Sigmoid colon (tissue), 7 donors: Measurements from ENCODE around the gene RWDD4. TPM values are rescaled to one million over a fixed set of nuclear protein-coding genes. Genes with fewer than 3 reads are reported as not detected.
A peak's percentile ranks its signal among the peaks of the same experiment; 100 is the strongest.

Source experiments
- DNase-seq: peaks from one replicate; pipeline ENCODE4 v3.0.0-alpha.2; 2019
- H3K27ac ChIP-seq, 4 donors: fragments of 200-600 bp; sonication (generic); one replicate each; pipeline ENCODE4 v1.5.1; 2016 to 2019; ENCODE audit warnings: mild to moderate bottlenecking in 1 of 4
- H3K27me3 ChIP-seq, 3 donors: fragments of 200-600 bp; sonication (generic); one replicate each; pipeline ENCODE4 v1.5.1; 2019; ENCODE audit warnings: mild to moderate bottlenecking in 1 of 3
- H3K36me3 ChIP-seq, 4 donors: fragments of 200-600 bp; sonication (generic); one replicate each; pipeline ENCODE4 v1.5.1; 2016 to 2019
- H3K4me1 ChIP-seq, 4 donors: fragments of 200-600 bp; sonication (generic); one replicate each; pipeline ENCODE4 v1.5.1; 2017 to 2019
- H3K4me3 ChIP-seq, 4 donors: fragments of 200-600 bp; sonication (generic); one replicate each; pipeline ENCODE4 v1.5.1; 2017 to 2019; ENCODE audit warnings: mild to moderate bottlenecking in 2 of 4, moderate library complexity in 1 of 4
- H3K9me3 ChIP-seq, 4 donors: fragments of 200-600 bp in 3 of 4; sonication (generic) in 3 of 4; one replicate each; pipeline versions ENCODE4 v1.5.1 to v1.6.1; 2013 to 2019
- EP300 ChIP-seq, 4 donors: sonication (generic); formaldehyde crosslinking; IDR thresholded peaks; one replicate each; pipeline ENCODE4 v1.6.1; 2017; ENCODE audit warnings: antibody characterized with exemption in 4 of 4
- POLR2A ChIP-seq, 2 donors: fragments of 450-650 bp; IDR thresholded peaks; one replicate each; pipeline ENCODE4 v1.6.1; 2016; ENCODE audit warnings: antibody characterized with exemption in 2 of 2, mild to moderate bottlenecking in 2 of 2, moderate library complexity in 2 of 2
- POLR2AphosphoS5 ChIP-seq, 4 donors: sonication (generic); formaldehyde crosslinking; IDR thresholded peaks; one replicate each; pipeline ENCODE4 v1.6.1; 2017; ENCODE audit warnings: antibody characterized with exemption in 4 of 4
- WGBS, 2 donors: extraction: QIAGEN DNeasy Blood & Tissue Kit; methylation state at CpG; one replicate each; pipeline ENCODE4 v1.1.7; 2013; 5-methylcytosine and 5-hydroxymethylcytosine counted together
- intact Hi-C: fragments of 100-400 bp; cut with DNase I; formaldehyde crosslinking; loops from one replicate; pipeline ENCODE4 v1.15.1; 2023
- polyA plus RNA-seq, 3 donors: library from polyadenylated mRNA; stranded (reverse); fragments of 200-250 nt; gene quantifications; one replicate each; pipeline ENCODE4 v1.2.3, GENCODE V29; 2013
- total RNA-seq, 4 donors: library from RNA; depleted of rRNA; stranded (reverse); fragments of >200 nt; gene quantifications; one replicate each; pipeline ENCODE4 v1.1.0, GENCODE V29; 2016
- TF ChIP-seq, protein P1 (sequence below), 4 experiments: fragments of 450-650 bp in 3 of 4; fragments of 200-600 bp in 1 of 4; IDR thresholded peaks; one replicate each; pipeline ENCODE4 v1.5.1; 2016 to 2019; ENCODE audit warnings: antibody characterized with exemption in 4 of 4, mild to moderate bottlenecking in 3 of 4, moderate library complexity in 2 of 4
- donor health status: healthy with polysubstance abuse.
- donor health status: Bipolar disorder and iron deficiency.
- donor health status: healthy.

The RWDD4 gene
- total and polyA plus RNA-seq, 7 donors = 12.9 to 28.5 (median 18.0) TPM

DNA sequence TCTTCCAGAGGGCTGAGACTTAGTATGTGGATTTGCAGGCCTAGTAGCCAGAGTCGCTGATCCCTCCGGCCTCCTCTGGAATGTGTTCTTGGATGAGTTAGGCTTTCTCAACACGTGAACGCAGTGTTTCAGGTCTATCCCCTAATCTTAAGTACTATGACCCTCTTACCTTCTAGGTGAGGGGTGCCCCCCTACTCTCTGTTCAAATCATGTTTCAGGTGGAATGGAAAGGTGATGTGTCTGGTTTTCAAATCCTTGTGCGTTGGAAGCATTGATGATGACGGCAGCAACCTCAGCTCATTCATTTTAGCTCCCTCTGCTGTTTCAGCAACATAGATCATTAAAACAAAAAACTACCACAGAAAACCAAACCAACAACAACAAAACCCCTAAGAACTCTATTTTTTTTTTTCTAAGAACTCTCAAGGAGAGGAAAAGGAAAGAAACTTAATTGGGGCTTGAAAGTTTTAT is 56.4 kb downstream of the RWDD4 start:
- no peaks in the 10 kb centered on the region for H3K27me3 ChIP-seq
- H3K4me3 ChIP-seq = no peak overlapping the region
- peak overlapping the region in 1 of 4 donors; percentile 17 for H3K27ac ChIP-seq
- 63 to 64% methylated on average over 6 of the region's 6 CpGs for WGBS, 2 donors
- TF ChIP-seq, protein P1, sequence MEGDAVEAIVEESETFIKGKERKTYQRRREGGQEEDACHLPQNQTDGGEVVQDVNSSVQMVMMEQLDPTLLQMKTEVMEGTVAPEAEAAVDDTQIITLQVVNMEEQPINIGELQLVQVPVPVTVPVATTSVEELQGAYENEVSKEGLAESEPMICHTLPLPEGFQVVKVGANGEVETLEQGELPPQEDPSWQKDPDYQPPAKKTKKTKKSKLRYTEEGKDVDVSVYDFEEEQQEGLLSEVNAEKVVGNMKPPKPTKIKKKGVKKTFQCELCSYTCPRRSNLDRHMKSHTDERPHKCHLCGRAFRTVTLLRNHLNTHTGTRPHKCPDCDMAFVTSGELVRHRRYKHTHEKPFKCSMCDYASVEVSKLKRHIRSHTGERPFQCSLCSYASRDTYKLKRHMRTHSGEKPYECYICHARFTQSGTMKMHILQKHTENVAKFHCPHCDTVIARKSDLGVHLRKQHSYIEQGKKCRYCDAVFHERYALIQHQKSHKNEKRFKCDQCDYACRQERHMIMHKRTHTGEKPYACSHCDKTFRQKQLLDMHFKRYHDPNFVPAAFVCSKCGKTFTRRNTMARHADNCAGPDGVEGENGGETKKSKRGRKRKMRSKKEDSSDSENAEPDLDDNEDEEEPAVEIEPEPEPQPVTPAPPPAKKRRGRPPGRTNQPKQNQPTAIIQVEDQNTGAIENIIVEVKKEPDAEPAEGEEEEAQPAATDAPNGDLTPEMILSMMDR (IDR thresholded peaks at IDR 0.05) = peak in 2 of 4 experiments; percentile 12 to 22
- TF ChIP-seq POLR2A (IDR thresholded peaks at IDR 0.05) (no peak), POLR2AphosphoS5 (IDR thresholded peaks at IDR 0.05) (no peak), EP300 (IDR thresholded peaks at IDR 0.05) (no peak)
- DNase-seq = no peak
- H3K36me3 ChIP-seq = no peaks in the 10 kb centered on the region
- H3K4me1 ChIP-seq = no peaks in the 10 kb centered on the region
- intact Hi-C loops = loop anchor here (5.0 kb wide), 1 partner anchor 130 kb away; no protein-coding TSS in a partner anchor
- H3K9me3 ChIP-seq = no peaks in the 10 kb centered on the region

- 89 to 93% methylated on average over 1 of the region's 1 CpG for WGBS, 2 donors
- TF ChIP-seq POLR2AphosphoS5 (IDR thresholded peaks at IDR 0.05) (no peak), EP300 (IDR thresholded peaks at IDR 0.05) (no peak), POLR2A (IDR thresholded peaks at IDR 0.05) (no peak)
- TF ChIP-seq, protein P1 (IDR thresholded peaks at IDR 0.05) = no peak
- H3K4me1 ChIP-seq = no peaks in the 10 kb centered on the region
- no peak overlapping the region for H3K27ac ChIP-seq
- no peak overlapping the region for H3K4me3 ChIP-seq
- intact Hi-C loops = loop anchor here (2.0 to 5.0 kb wide), 2 partner anchors 97 to 129 kb away; partner anchors contain the start of gene ING2
- no peaks in the 10 kb centered on the region for H3K9me3 ChIP-seq
- H3K27me3 ChIP-seq = no peaks in the 10 kb centered on the region
- no peaks in the 10 kb centered on the region for H3K36me3 ChIP-seq
- no peak for DNase-seq
Measured at GRCh38 chr4:183601381-183601780, 57.6 kb downstream of the RWDD4 start.

DNA sequence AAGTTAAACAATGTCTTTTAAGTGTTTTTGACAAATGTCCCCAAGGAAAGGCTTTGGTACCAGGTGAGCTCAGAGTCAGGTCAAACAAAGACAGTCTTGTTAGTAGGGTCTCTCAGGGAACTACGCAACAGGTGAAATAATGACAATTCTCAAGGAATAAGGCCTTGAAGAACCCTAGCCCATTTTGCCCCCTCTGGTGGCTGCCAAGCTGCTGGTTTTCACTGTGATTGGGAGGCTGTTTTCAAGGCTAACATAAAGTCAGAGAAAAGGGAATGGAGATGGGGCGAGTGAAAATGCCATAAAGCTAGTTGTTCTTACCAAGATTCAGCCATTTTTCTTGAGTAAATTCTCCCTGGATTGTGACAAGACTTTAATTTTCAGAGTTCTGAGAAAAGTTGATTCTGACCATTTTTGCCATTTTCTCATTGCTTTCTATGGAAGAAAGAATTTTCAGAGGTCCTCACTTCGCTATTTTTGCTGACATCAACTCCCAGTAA is 58.7 kb downstream of the RWDD4 start:
- Histone ChIP-seq H3K4me1 (no peaks in the 10 kb centered on the region), H3K4me3 (no peak overlapping the region), H3K36me3 (no peaks in the 10 kb centered on the region), H3K9me3 (no peaks in the 10 kb centered on the region), H3K27ac (no peak overlapping the region), H3K27me3 (no peaks in the 10 kb centered on the region)
- WGBS, 2 donors = 90 to 95% methylated on average over 3 of the region's 3 CpGs
- no peak for DNase-seq
- TF ChIP-seq POLR2AphosphoS5 (IDR thresholded peaks at IDR 0.05) = no peak
- TF ChIP-seq, protein P1 (IDR thresholded peaks at IDR 0.05) = no peak
- no peak for TF ChIP-seq EP300 (IDR thresholded peaks at IDR 0.05)
- TF ChIP-seq POLR2A (IDR thresholded peaks at IDR 0.05) = no peak
- intact Hi-C loops = loop anchor here (2.0 to 5.0 kb wide), 2 partner anchors 95 to 128 kb away; partner anchors contain the start of gene ING2

DNA sequence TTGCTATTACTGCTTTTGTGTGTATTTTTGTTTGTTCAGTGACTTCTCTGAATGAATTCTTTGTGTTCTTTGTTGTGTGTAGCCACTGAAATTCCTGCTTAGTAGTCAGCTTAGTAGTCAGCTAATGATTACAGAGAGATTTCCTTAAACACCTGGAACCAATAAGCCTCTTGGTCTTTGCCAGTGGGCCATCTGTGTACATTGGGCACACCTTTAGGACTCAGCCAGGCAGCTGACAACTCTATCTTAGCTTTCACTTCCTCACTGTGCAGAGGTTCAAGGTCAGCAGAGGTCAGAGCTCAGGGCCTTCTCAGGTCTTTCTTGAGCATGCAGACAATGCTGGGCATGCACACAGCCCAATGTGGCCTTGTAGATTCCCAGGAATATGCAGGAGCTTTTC is 59.3 kb downstream of the RWDD4 start:
- intact Hi-C loops = loop anchor here (2.0 to 5.0 kb wide), 2 partner anchors 95 to 127 kb away; partner anchors contain the start of gene ING2
- Histone ChIP-seq H3K27me3 (no peaks in the 10 kb centered on the region), H3K4me3 (no peak overlapping the region), H3K36me3 (no peaks in the 10 kb centered on the region), H3K4me1 (no peaks in the 10 kb centered on the region), H3K27ac (no peak overlapping the region), H3K9me3 (no peaks in the 10 kb centered on the region)
- DNase-seq = no peak
- no peak for TF ChIP-seq POLR2A (IDR thresholded peaks at IDR 0.05)
- TF ChIP-seq, protein P1 (IDR thresholded peaks at IDR 0.05) = no peak
- no peak for TF ChIP-seq POLR2AphosphoS5 (IDR thresholded peaks at IDR 0.05)

GRCh38 chr4:183599284-183599683 is 59.7 kb downstream of the RWDD4 start:
- intact Hi-C loops = no loop called here

More at GRCh38 chr4:183599284-183599683, 59.7 kb downstream of the RWDD4 start:
- no peak for TF ChIP-seq EP300 (IDR thresholded peaks at IDR 0.05)
- TF ChIP-seq, protein P1 (IDR thresholded peaks at IDR 0.05) = no peak
- no peak for TF ChIP-seq POLR2A (IDR thresholded peaks at IDR 0.05)
- Histone ChIP-seq H3K27me3 (no peaks in the 10 kb centered on the region), H3K4me1 (no peaks in the 10 kb centered on the region), H3K27ac (no peak overlapping the region), H3K9me3 (no peaks in the 10 kb centered on the region), H3K36me3 (no peaks in the 10 kb centered on the region), H3K4me3 (no peak overlapping the region)
- DNase-seq = no peak
